Esophagus muscularis mucosa (tissue), 4 donors: Measurements from ENCODE around the gene IL2RA. TPM values are rescaled to one million over a fixed set of nuclear protein-coding genes. Genes with fewer than 3 reads are reported as not detected.

Source experiments
- DNase-seq: peaks from one replicate; pipeline ENCODE4 v3.0.0-alpha.2; 2017; ENCODE audit errors: extremely low spot score
- H3K27ac ChIP-seq, 4 donors: fragments of 200-600 bp; sonication (generic); replicated peaks in 1 of 4; 1 replicate in 3 of 4; 2 replicates in 1 of 4; pipeline ENCODE4 v1.5.1; 2016 to 2019; ENCODE audit warnings: mild to moderate bottlenecking in 1 of 4
- H3K27me3 ChIP-seq, 4 donors: fragments of 200-600 bp; sonication (generic); one replicate each; pipeline versions ENCODE4 v1.5.1 to v1.6.0; 2016 to 2019
- H3K36me3 ChIP-seq, 4 donors: fragments of 200-600 bp; sonication (generic); one replicate each; pipeline ENCODE4 v1.5.1; 2016 to 2019
- H3K4me1 ChIP-seq, 4 donors: fragments of 200-600 bp; sonication (generic); one replicate each; pipeline ENCODE4 v1.5.1; 2016 to 2019
- H3K4me3 ChIP-seq, 4 donors: fragments of 200-600 bp; sonication (generic); 1 replicate in 2 of 4; 2 replicates in 2 of 4; pipeline ENCODE4 v1.5.1; 2016 to 2019; ENCODE audit warnings: mild to moderate bottlenecking in 4 of 4, moderate library complexity in 1 of 4
- H3K9me3 ChIP-seq, 4 donors: fragments of 200-600 bp; sonication (generic); 1 replicate in 3 of 4; 2 replicates in 1 of 4; pipeline ENCODE4 v1.5.1; 2016 to 2019
- EP300 ChIP-seq: sonication (generic); formaldehyde crosslinking; IDR thresholded peaks from one replicate; pipeline ENCODE4 v1.6.1; 2017; ENCODE audit warnings: antibody characterized with exemption
- POLR2A ChIP-seq: fragments of 450-650 bp; IDR thresholded peaks from one replicate; pipeline ENCODE4 v1.6.1; 2017; ENCODE audit warnings: antibody characterized with exemption, moderate library complexity, mild to moderate bottlenecking, low read depth
- POLR2AphosphoS5 ChIP-seq, 2 donors: sonication (generic); formaldehyde crosslinking; IDR thresholded peaks; one replicate each; pipeline ENCODE4 v1.6.1; 2017; ENCODE audit warnings: antibody characterized with exemption in 2 of 2
- WGBS: methylation state at CpG from one replicate; pipeline ENCODE4 v1.1.5; 2018; 5-methylcytosine and 5-hydroxymethylcytosine counted together
- intact Hi-C: fragments of 100-400 bp; cut with DNase I; formaldehyde crosslinking; loops from one replicate; pipeline ENCODE4 v1.15.1; 2023
- total RNA-seq, 4 donors: library from RNA; depleted of rRNA; stranded (reverse); fragments of >200 nt; gene quantifications; one replicate each; pipeline versions ENCODE4 v1.1.0 to v1.2.1, GENCODE V29; 2016
- TF ChIP-seq, protein P1 (sequence below), 3 experiments: fragments of 200-600 bp in 2 of 3; fragments of 450-650 bp in 1 of 3; sonication (generic) in 2 of 3; IDR thresholded peaks; one replicate each; pipeline ENCODE4 v1.5.1; 2017 to 2019; ENCODE audit warnings: antibody characterized with exemption in 3 of 3, mild to moderate bottlenecking in 2 of 3, moderate library complexity in 1 of 3

The IL2RA gene
- total RNA-seq, 4 donors from 2014 or later: 0.39 to 17.4 (median 1.1) TPM

DNA sequence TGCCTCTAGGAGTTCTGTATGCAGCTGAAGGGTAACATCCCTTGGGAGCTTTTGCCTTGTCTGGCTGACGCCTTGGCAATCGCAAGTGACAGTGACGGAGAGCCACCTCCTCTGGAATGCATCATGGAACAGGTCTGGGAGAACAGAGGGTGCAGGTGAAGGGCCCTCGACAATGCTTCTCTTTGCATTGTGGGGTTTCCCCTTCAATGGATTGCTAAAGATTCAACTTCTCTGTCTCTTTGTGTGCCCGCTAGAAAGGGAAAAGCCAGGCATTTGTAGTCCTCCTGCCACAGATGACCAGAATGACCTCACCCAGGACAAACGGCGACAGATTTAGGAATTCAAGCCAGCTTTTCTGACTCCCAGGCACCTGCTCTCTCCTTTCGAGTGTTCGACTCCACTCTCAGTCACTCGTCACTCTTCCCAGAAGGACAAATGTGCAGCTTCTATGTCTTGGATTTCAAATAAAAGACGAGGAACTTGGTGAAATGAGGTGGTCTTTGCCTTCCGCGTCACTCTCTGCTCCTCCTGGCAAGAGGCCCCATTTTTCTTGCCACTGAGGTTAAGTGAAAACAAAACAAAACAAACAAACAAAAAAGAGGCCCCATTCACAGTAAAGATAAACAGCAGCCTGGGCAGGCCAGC lies 26.1 kb downstream of the IL2RA start:
- H3K36me3 ChIP-seq: no peaks in the 10 kb centered on the region
- WGBS: 87% methylated on average over 13 of the region's 13 CpGs
- DNase-seq: peak; percentile 75

DNA sequence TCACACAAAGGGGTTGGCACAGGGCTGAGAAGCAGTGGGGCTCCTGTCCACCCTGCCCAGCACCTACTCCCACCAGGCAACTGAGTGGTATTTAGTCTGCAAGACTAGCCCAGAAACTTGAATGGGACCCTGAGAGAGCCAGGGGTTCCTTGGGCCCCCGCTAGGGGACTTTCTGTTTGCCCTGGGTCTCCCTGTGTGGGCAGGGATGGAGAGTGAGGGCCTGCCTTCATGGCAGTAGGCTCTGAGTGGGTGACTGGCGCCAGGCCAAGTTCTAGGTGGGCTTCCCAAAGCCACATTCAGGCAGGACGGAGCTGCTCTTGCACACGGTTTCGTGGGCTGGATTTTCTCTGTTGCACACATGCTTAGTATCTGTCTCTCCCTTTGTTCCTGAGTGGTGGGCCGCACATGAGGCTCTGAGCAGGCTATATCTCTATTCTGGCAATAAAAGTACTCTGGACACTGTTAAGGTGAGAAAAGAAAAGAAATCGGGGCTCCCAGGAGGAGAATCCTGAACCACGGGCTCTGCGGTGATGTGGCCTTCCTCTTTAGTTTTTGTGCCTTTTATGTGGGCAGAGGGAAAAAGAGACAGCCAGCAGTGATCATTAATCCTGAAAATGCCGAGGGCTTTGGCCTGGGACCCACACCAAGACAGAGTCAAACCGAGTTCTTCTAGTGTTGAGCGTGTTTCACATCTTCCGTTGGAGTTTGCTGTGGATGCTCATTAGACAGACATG lies 26.9 kb downstream of the IL2RA start:
- Histone ChIP-seq H3K27ac (peak overlapping the region in 1 of 4 donors; percentile 52), H3K4me1 (peaks cover 0 to 11% (median 7%) of the 10 kb centered on the region in 4 donors), H3K4me3 (no peak overlapping the region), H3K9me3 (peaks cover 0 to 9% (median 3%) of the 10 kb centered on the region in 4 donors), H3K27me3 (no peaks in the 10 kb centered on the region), H3K36me3 (no peaks in the 10 kb centered on the region)
- intact Hi-C loops: no loop called here
- DNase-seq: peak; percentile 70
- 93% methylated on average over 13 of the region's 13 CpGs for WGBS
- TF ChIP-seq POLR2AphosphoS5 (IDR thresholded peaks at IDR 0.05): no peak
- TF ChIP-seq EP300: no peak
- TF ChIP-seq, protein P1, sequence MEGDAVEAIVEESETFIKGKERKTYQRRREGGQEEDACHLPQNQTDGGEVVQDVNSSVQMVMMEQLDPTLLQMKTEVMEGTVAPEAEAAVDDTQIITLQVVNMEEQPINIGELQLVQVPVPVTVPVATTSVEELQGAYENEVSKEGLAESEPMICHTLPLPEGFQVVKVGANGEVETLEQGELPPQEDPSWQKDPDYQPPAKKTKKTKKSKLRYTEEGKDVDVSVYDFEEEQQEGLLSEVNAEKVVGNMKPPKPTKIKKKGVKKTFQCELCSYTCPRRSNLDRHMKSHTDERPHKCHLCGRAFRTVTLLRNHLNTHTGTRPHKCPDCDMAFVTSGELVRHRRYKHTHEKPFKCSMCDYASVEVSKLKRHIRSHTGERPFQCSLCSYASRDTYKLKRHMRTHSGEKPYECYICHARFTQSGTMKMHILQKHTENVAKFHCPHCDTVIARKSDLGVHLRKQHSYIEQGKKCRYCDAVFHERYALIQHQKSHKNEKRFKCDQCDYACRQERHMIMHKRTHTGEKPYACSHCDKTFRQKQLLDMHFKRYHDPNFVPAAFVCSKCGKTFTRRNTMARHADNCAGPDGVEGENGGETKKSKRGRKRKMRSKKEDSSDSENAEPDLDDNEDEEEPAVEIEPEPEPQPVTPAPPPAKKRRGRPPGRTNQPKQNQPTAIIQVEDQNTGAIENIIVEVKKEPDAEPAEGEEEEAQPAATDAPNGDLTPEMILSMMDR (IDR thresholded peaks at IDR 0.05): no peak
- TF ChIP-seq POLR2A: no peak

More for the DNA sequence above, 26.1 kb downstream of the IL2RA start:
- Histone ChIP-seq H3K4me1 (peaks cover 0 to 11% (median 7%) of the 10 kb centered on the region in 4 donors), H3K27me3 (no peaks in the 10 kb centered on the region), H3K27ac (no peak overlapping the region), H3K4me3 (no peak overlapping the region), H3K9me3 (peaks cover 0 to under 1% (median under 1%) of the 10 kb centered on the region in 4 donors)
- TF ChIP-seq POLR2A (no peak), EP300 (no peak), POLR2AphosphoS5 (IDR thresholded peaks at IDR 0.05) (no peak)
- TF ChIP-seq, protein P1 (IDR thresholded peaks at IDR 0.05): no peak
- intact Hi-C loops: no loop called here

DNA sequence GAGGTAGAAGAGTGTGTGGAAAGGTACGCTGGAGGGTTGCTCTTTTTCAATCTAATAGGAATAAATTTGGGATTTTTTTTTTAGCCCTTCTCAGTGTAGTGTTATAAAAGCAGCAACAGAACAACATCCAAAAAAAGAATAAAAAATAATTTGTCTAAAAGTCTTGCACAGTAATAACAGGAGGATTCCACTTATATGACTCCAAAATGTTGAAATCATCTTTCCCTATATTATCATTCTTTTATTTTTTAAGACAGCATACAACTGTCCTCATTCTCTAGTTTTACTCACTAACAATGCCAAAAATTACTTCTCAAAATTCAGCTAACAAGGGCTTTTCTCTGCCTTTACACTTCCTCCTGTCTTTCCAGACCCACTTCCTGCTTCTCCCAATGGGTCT lies 27.8 kb downstream of the IL2RA start:
- no peaks in the 10 kb centered on the region for H3K27me3 ChIP-seq
- H3K4me1 ChIP-seq: peaks cover 0 to 11% (median 7%) of the 10 kb centered on the region in 4 donors
- 79% methylated on average over 1 of the region's 1 CpG for WGBS
- intact Hi-C loops: no loop called here
- peak overlapping the region in 2 of 4 donors; percentile 46 to 52 for H3K27ac ChIP-seq
- TF ChIP-seq, protein P1 (IDR thresholded peaks at IDR 0.05): no peak
- peaks cover 0 to 18% (median 3%) of the 10 kb centered on the region in 4 donors for H3K9me3 ChIP-seq
- H3K4me3 ChIP-seq: no peak overlapping the region
- H3K36me3 ChIP-seq: no peaks in the 10 kb centered on the region
- DNase-seq: no peak

DNA sequence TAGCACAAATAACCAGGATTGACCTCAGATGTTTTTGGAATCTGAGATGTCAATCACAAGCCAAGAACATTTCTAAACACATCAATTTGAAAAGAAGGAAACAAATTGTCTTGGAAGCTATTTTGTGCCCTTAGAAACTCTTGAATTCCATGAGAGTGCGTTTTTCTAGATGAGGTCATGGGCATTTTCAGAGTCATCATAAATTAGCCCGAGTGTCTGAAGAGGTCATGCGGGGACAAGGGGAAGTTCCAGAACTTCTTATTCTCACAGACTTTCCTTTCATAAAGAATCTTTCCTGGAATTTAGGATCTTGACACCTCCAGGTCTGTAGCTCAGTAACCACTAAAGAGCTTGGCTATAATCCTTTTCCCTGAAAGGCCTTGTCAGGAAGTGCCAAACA lies 28.2 kb downstream of the IL2RA start:
- TF ChIP-seq EP300: no peak
- no peak for TF ChIP-seq POLR2AphosphoS5 (IDR thresholded peaks at IDR 0.05)
- TF ChIP-seq POLR2A: no peak
- TF ChIP-seq, protein P1 (IDR thresholded peaks at IDR 0.05): no peak
- H3K27me3 ChIP-seq: no peaks in the 10 kb centered on the region
- intact Hi-C loops: no loop called here
- peak overlapping the region in 2 of 4 donors; percentile 46 to 52 for H3K27ac ChIP-seq
- H3K9me3 ChIP-seq: peaks cover 0 to 20% (median 3%) of the 10 kb centered on the region in 4 donors
- no peak overlapping the region for H3K4me3 ChIP-seq
- H3K4me1 ChIP-seq: peaks cover 0 to 11% (median 7%) of the 10 kb centered on the region in 4 donors
- H3K36me3 ChIP-seq: no peaks in the 10 kb centered on the region
- WGBS: 28% methylated on average over 3 of the region's 3 CpGs
- DNase-seq: peak; percentile 50
